GM23248 (cell line): ENCODE results near the gene ZBED4. TPM values are rescaled to one million over a fixed set of nuclear protein-coding genes. Genes with fewer than 3 reads are reported as not detected.
"Not testable (repeated sequence)": the region's sequence is repeated elsewhere in the genome, so short reads cannot be mapped to it uniquely, and the experiment has no call there.

ENCODE experiments used
- DNase-seq: peaks from one replicate; pipeline ENCODE4 v3.0.0-alpha.2; 2015
- H2AFZ ChIP-seq: fragments of 200-600 bp; sonication (generic); 2 replicates; pipeline ENCODE4 v1.6.1; 2016; ENCODE audit warnings: antibody characterized with exemption
- H3F3A ChIP-seq: fragments of 200-600 bp; sonication (generic); 2 replicates; pipeline ENCODE4 v1.6.1; 2016; ENCODE audit warnings: mild to moderate bottlenecking, antibody characterized with exemption, mixed run types; ENCODE audit not compliant: insufficient read depth
- H3K27ac ChIP-seq: fragments of 200-600 bp; sonication (generic); 2 replicates; pipeline ENCODE4 v1.5.1; 2016; ENCODE audit warnings: mild to moderate bottlenecking
- H3K27me3 ChIP-seq: fragments of 200-600 bp; sonication (generic); replicated peaks from 2 replicates; pipeline ENCODE4 v1.6.1; 2016; ENCODE audit warnings: mild to moderate bottlenecking; ENCODE audit not compliant: insufficient read depth
- H3K36me3 ChIP-seq: fragments of 200-600 bp; sonication (generic); 2 replicates; pipeline ENCODE4 v1.6.1; 2016; ENCODE audit warnings: low read depth, mild to moderate bottlenecking
- H3K4me1 ChIP-seq: fragments of 200-600 bp; sonication (generic); 2 replicates; pipeline ENCODE4 v1.6.1; 2016; ENCODE audit warnings: mild to moderate bottlenecking; ENCODE audit not compliant: insufficient read depth
- H3K4me2 ChIP-seq: fragments of 200-600 bp; sonication (generic); one replicate; pipeline ENCODE4 v1.6.1; 2016; ENCODE audit warnings: mild to moderate bottlenecking; ENCODE audit not compliant: unreplicated experiment
- H3K4me3 ChIP-seq: fragments of 200-600 bp; sonication (generic); 2 replicates; pipeline ENCODE4 v1.5.1; 2016; ENCODE audit warnings: mild to moderate bottlenecking
- H3K79me2 ChIP-seq: fragments of 200-600 bp; sonication (generic); 2 replicates; pipeline ENCODE4 v1.6.1; 2016; ENCODE audit warnings: mild to moderate bottlenecking; ENCODE audit not compliant: insufficient read depth
- H3K9ac ChIP-seq: fragments of 200-600 bp; sonication (generic); 2 replicates; pipeline ENCODE4 v1.6.1; 2016; ENCODE audit warnings: mild to moderate bottlenecking
- H3K9me2 ChIP-seq: fragments of 200-600 bp; sonication (generic); 2 replicates; pipeline ENCODE4 v1.6.1; 2016; ENCODE audit warnings: mixed run types, mild to moderate bottlenecking, moderate library complexity; ENCODE audit not compliant: insufficient read depth
- H3K9me3 ChIP-seq: fragments of 200-600 bp; sonication (generic); one replicate; pipeline ENCODE4 v1.6.1; 2017; ENCODE audit warnings: low read depth
- H4K20me1 ChIP-seq: fragments of 200-600 bp; sonication (generic); 2 replicates; pipeline ENCODE4 v1.6.0; 2016; ENCODE audit not compliant: insufficient read depth
- EZH2 ChIP-seq: fragments of 200-600 bp; sonication (generic); IDR thresholded peaks from 2 replicates; pipeline ENCODE4 v1.6.1; 2018; ENCODE audit warnings: antibody characterized with exemption, mild to moderate bottlenecking; ENCODE audit not compliant: insufficient read depth, poor library complexity, severe bottlenecking
- EZH2phosphoT487 ChIP-seq: fragments of 200-600 bp; sonication (generic); IDR thresholded peaks from 2 replicates; pipeline ENCODE4 v1.6.1; 2018; ENCODE audit warnings: antibody characterized with exemption, moderate library complexity, mild to moderate bottlenecking, low read depth; ENCODE audit not compliant: insufficient read depth
- WGBS, 2 experiments: methylation state at CpG; one replicate each; pipeline ENCODE4 v1.1.6; 2015 to 2017; ENCODE audit warnings: low lambda C conversion rate in 2 of 2, low coverage in 1 of 2; ENCODE audit errors: missing lambda C conversion rate in 2 of 2; 5-methylcytosine and 5-hydroxymethylcytosine counted together
- in situ Hi-C: fragments of 300-500 bp; cut with MboI; formaldehyde crosslinking; loops from 2 replicates; pipeline ENCODE4 v1.15.0; 2020
- polyA plus RNA-seq: library from polyadenylated mRNA; unstranded; fragments of >200 nt; fragmentation: Nextera tagmentation; extraction: Ambion mirVana; gene quantifications from 2 replicates; pipeline ENCODE4 v1.2.1, GENCODE V29; 2016
- total RNA-seq: library from RNA; depleted of rRNA; stranded (reverse); fragments of >200 nt; shearing (Covaris generic); gene quantifications from 2 replicates; pipeline ENCODE4 v1.2.3, GENCODE V29; 2014

Gene ZBED4
- total and polyA plus RNA-seq, 2 experiments from 2014 or later: 5.0 to 7.7 TPM

DNA sequence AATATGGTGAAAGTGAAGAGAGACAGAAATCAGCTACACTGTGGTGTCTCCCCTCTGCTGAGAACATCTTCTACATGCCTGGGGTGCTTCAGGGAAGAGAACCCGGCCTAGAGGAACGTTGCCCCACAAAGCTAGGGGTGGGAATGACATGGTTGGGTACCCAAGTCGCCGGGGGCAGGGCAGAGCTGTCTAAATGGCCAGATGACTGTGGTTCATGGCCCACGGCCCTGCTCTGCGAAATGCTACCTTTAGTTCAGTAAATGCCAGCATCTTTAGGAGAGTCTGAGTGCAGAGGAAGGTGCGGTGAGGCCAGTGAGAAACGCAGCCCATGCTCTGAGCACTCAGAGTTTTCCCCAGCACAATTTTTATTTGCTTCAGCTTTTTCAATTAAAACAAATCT, 38.8 kb upstream of the ZBED4 start:
- Histone ChIP-seq H3K9me3 (no peaks in the 10 kb centered on the region), H3F3A (peaks cover 12% of the 10 kb centered on the region), H3K4me1 (peaks cover 4% of the 10 kb centered on the region; the same call in 1 of the 2 replicates), H2AFZ (no peak overlapping the region), H3K27ac (no peak overlapping the region), H3K79me2 (peaks cover 100% of the 10 kb centered on the region), H3K9ac (no peak overlapping the region), H3K4me2 (no peak overlapping the region), H3K27me3 (no peaks in the 10 kb centered on the region), H3K36me3 (peaks cover 19% of the 10 kb centered on the region; the same call in 1 of the 2 replicates), H3K4me3 (no peak overlapping the region), H4K20me1 (peaks cover 44% of the 10 kb centered on the region), H3K9me2 (no peaks in the 10 kb centered on the region)
- in situ Hi-C loops: no loop called here
- DNase-seq: no peak
- 74 to 85% methylated on average over 8 of the region's 8 CpGs for whole genome bisulfite sequencing, 2 experiments
- TF ChIP-seq EZH2phosphoT487: no peak
- no peak for TF ChIP-seq EZH2

DNA sequence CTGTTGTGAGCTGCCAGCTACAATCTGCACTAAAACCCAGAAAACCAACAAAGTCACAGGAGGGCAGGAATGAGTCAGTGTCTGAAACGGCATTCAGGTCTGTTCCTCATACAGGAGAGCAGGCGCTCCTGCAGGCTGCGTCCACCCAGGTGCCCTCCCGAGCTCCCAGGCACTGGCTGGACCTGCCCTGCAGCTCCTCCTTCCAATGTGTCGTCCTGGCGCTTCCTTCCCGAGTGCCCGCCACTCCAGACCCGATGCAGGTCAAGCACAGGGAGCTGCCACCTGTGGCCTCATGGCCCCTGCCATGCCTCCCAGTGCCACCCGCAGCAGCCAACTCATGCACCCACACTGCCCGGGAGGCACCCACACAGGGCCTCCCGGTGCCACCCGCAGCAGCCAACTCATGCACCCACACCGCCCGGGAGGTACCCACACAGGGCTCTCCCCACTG, 38.0 kb upstream of the ZBED4 start:
- Histone ChIP-seq H3K9ac (no peak overlapping the region), H3K9me2 (no peaks in the 10 kb centered on the region), H2AFZ (no peak overlapping the region), H3K79me2 (peaks cover 100% of the 10 kb centered on the region), H3K4me3 (no peak overlapping the region), H3K4me1 (peaks cover 4% of the 10 kb centered on the region; the same call in 1 of the 2 replicates), H3K4me2 (no peak overlapping the region), H3K36me3 (peaks cover 19% of the 10 kb centered on the region; the same call in 1 of the 2 replicates), H4K20me1 (peaks cover 42% of the 10 kb centered on the region), H3K27me3 (no peaks in the 10 kb centered on the region), H3K9me3 (no peaks in the 10 kb centered on the region), H3K27ac (no peak overlapping the region), H3F3A (peaks cover 6% of the 10 kb centered on the region)
- 79 to 80% methylated on average over 9 to 15 of the region's 15 CpGs for WGBS, 2 experiments
- no peak for TF ChIP-seq EZH2phosphoT487
- TF ChIP-seq EZH2: no peak
- in situ Hi-C loops: no loop called here
- no peak for DNase-seq

DNA sequence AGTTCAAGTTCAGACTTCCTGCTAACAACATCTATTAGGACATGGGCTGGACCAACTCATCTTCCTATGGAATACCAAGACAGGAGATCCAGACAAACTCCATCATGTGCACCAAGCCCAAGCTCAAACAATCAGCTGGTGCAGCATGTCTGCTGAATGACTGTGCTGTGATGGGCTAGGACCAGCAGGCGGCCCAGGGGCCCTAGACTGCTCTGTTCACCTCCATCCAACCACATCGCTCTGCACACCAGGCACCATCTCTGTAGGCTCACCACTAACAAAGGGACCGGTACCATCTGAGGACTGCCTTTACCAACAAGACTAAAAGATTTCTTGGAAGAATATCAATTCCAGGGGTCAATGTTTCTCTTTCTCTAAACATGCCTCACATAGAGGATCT, 36.3 kb upstream of the ZBED4 start:
- Histone ChIP-seq H3K4me2 (no peak overlapping the region), H3K4me3 (no peak overlapping the region), H3F3A (no peaks in the 10 kb centered on the region; the same call in 1 of the 2 replicates), H3K9me2 (no peaks in the 10 kb centered on the region), H2AFZ (no peak overlapping the region), H3K27me3 (no peaks in the 10 kb centered on the region), H3K27ac (no peak overlapping the region), H3K36me3 (peaks cover 23% of the 10 kb centered on the region; the same call in 1 of the 2 replicates), H3K4me1 (peaks cover 4% of the 10 kb centered on the region; the same call in 1 of the 2 replicates), H3K9me3 (no peaks in the 10 kb centered on the region), H3K79me2 (peaks cover 100% of the 10 kb centered on the region), H4K20me1 (peaks cover 43% of the 10 kb centered on the region), H3K9ac (no peak overlapping the region)
- 96 to 98% methylated on average over 3 of the region's 3 CpGs for WGBS, 2 experiments
- in situ Hi-C loops: no loop called here
- no peak for DNase-seq
- TF ChIP-seq EZH2 (no peak), EZH2phosphoT487 (no peak)

DNA sequence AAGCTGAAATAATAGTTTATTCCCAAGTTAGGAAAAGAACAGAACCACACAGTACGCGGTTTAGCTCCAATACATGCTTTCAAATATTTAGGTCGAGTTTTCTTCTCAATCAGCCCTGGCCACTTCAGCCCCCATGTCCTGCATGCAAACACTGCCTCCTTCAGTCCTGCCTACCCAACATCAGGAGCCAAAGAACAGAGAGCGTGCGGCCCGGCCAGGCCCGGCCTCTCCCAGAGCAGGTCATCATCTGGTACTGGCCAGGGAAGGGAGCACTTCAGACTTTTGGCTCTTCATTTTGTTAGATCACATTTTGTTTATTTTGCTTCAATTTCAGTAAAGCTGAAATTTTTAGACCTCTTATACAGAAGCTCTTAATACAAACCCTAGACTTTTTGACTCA, 32.7 kb upstream of the ZBED4 start:
- peak; percentile 42 for DNase-seq
- no peaks in the 10 kb centered on the region for H3K27me3 ChIP-seq
- in situ Hi-C loops: no loop called here
- H2AFZ ChIP-seq: no peak overlapping the region
- peaks cover 43% of the 10 kb centered on the region for H4K20me1 ChIP-seq
- TF ChIP-seq EZH2phosphoT487 (no peak), EZH2 (no peak)
- no peaks in the 10 kb centered on the region for H3K9me2 ChIP-seq
- H3K9ac ChIP-seq: peak overlapping the region; percentile 31; the same call in 1 of the 2 replicates
- peaks cover 40% of the 10 kb centered on the region for H3K36me3 ChIP-seq
- H3K9me3 ChIP-seq: no peaks in the 10 kb centered on the region
- WGBS, 2 experiments: 60 to 61% methylated on average over 7 of the region's 7 CpGs
- no peak overlapping the region for H3K27ac ChIP-seq
- no peak overlapping the region for H3K4me2 ChIP-seq
- H3K79me2 ChIP-seq: peaks cover 100% of the 10 kb centered on the region
- H3F3A ChIP-seq: 0 out of 2 replicates have a peak, but pooled peaks cover 3% of the 10 kb centered on the region
- H3K4me1 ChIP-seq: peaks cover 14% of the 10 kb centered on the region
- no peak overlapping the region for H3K4me3 ChIP-seq

DNA sequence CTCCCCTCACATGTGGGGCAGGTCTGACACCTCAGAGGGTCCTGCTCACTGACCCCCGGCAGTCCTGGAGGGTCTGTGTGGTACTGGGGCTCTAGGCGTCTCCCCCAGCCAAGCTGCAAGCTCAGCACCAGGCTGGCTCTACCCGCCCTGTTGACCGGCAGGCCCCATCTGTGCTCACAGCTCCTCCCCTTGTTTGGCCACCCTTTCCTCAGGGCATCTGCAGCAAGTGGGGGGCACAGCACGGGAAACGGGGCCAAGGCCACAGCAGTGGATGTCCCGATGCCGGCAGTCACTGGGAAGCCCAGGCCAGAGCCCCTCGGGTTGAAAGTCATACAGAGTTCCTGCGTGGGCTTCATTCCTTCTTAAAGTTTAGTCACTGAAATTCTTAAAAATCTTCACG, 31.9 kb upstream of the ZBED4 start:
- WGBS, 2 experiments: 74 to 75% methylated on average over 11 of the region's 11 CpGs
- Histone ChIP-seq H3K79me2 (peaks cover 100% of the 10 kb centered on the region), H4K20me1 (peaks cover 43% of the 10 kb centered on the region), H3K4me1 (peaks cover 14% of the 10 kb centered on the region), H3K9ac (0 out of 2 replicates have a peak overlapping the region, but pooled peaks have one; percentile 31), H3K36me3 (peaks cover 35% of the 10 kb centered on the region)
- H3K27ac ChIP-seq, H3K27me3 ChIP-seq, H3K4me3 ChIP-seq, H3K9me3 ChIP-seq, in situ Hi-C loops, H3K4me2 ChIP-seq, DNase-seq, H3F3A ChIP-seq, H2AFZ ChIP-seq, H3K9me2 ChIP-seq: not testable (repeated sequence)
